ENCODE measurements around the gene PLCXD3.

The PLCXD3 gene

GRCh38 chr5:41281215-41281810 lies 229.1 kb downstream of the PLCXD3 start:
- no peak for DNase-seq (ENCODE audit: low read depth)

GRCh38 chr5:41279040-41279439 lies 231.4 kb downstream of the PLCXD3 start:
- DNase-seq (ENCODE audit: low read depth) = no peak

- no peak for DNase-seq (ENCODE audit: low read depth)
Observed at GRCh38 chr5:41277476-41278245, 232.7 kb downstream of the PLCXD3 start.

GRCh38 chr5:41275813-41276512 lies 234.4 kb downstream of the PLCXD3 start:
- DNase-seq (ENCODE audit: low read depth) = no peak

- no peak for DNase-seq (ENCODE audit: low read depth)
Observed at GRCh38 chr5:41270423-41271251, 239.8 kb downstream of the PLCXD3 start.

GRCh38 chr5:41268894-41269293 lies 241.5 kb downstream of the PLCXD3 start:
- DNase-seq (ENCODE audit: low read depth) = no peak

- DNase-seq (ENCODE audit: low read depth) = no peak
Observed at GRCh38 chr5:41266377-41266776, 244.0 kb downstream of the PLCXD3 start.

- DNase-seq (ENCODE audit: low read depth) = no peak
Observed at GRCh38 chr5:41264019-41264418, 246.4 kb downstream of the PLCXD3 start.

- no peak for DNase-seq (ENCODE audit: low read depth)
Observed at GRCh38 chr5:41263335-41263734, 247.1 kb downstream of the PLCXD3 start.
